ENCODE results near the gene ESYT3. TPM values are rescaled to one million over a fixed set of nuclear protein-coding genes. Genes with fewer than 3 reads are reported as not detected.

ESYT3 gene
- total and polyA plus RNA-seq, 9 of the 15 experiments (the other 6 are each of a cell fraction or from before 2014, with no cell fraction given) = not detected

- TF ChIP-seq FOXJ3 (CRISPR knock-in tag; IDR thresholded peaks at IDR 0.05) (no peak), ETS2 (tag; IDR thresholded peaks at IDR 0.05; ENCODE audit: borderline replicate concordance, poor library complexity, severe bottlenecking) (no peak), HNRNPK (IDR thresholded peaks at IDR 0.05; ENCODE audit: low read depth, low read length, poor library complexity, severe bottlenecking) (no peak)
Observed at GRCh38 chr3:138399766-138400165, 34.6 kb upstream of the ESYT3 start (continued).

GRCh38 chr3:138400651-138401070 is 33.8 kb upstream of the ESYT3 start:
- intact Hi-C loops (cut with micrococcal nuclease) (no loop called here), in situ Hi-C loops (cut with MboI) (no loop called here)
- H3K27ac ChIP-seq (ENCODE audit: extremely low read depth, low read depth, low read length) = no peak overlapping the region
- peaks cover 0 to 22% of the 10 kb centered on the region in 2 experiments; a peak in 2 of 5 replicates for H3K27me3 ChIP-seq (ENCODE audit: control insufficient read depth in 2 of 2, insufficient read depth in 2 of 2, low read length in 2 of 2)
- no peaks in the 10 kb centered on the region for H3K9me3 ChIP-seq (replicated peaks; ENCODE audit: control insufficient read depth, insufficient read depth, low read depth, low read length)
- no peaks in the 10 kb centered on the region for H4K20me1 ChIP-seq (replicated peaks; ENCODE audit: control insufficient read depth, insufficient read depth, low read length)
- BruUV-seq (replicated peaks) = no TSS peak
- no peak overlapping the region for H3K9ac ChIP-seq (ENCODE audit: insufficient read depth in 1 of 2, low read depth in 2 of 2, low read length in 2 of 2)
- CTCF ChIA-PET (ENCODE audit: low intra/inter-chr PET ratio) = no interaction called here
- FAIRE-seq = no peak
- POLR2A ChIA-PET = interaction anchor here (1.1 to 1.2 kb wide), 2 partner anchors 17 to 22 kb away, joined by 3 read pairs; no protein-coding TSS in a partner anchor
- H3K4me1 ChIP-seq (replicated peaks in 1 of 2; ENCODE audit: control insufficient read depth in 2 of 2, insufficient read depth in 2 of 2, low read length in 2 of 2) = no peaks in the 10 kb centered on the region
- no peak overlapping the region for H3K4me3 ChIP-seq
- no peak for ATAC-seq
- DNase-seq (ENCODE audit: extremely low read depth in 1 of 4, low spot score in 3 of 4) = no peak
- no peak overlapping the region for H3K4me2 ChIP-seq (ENCODE audit: insufficient read depth, low read length)
- WGBS (ENCODE audit: insufficient coverage, low coverage, missing lambda C conversion rate) = 33% methylated on average over 2 of the region's 2 CpGs
- no peaks in the 10 kb centered on the region for H3K9me1 ChIP-seq (ENCODE audit: control insufficient read depth, insufficient read depth, low read length)
- no peaks in the 10 kb centered on the region for H3K79me2 ChIP-seq (ENCODE audit: control insufficient read depth, insufficient read depth, low read length)
- no peaks in the 10 kb centered on the region for H3K36me3 ChIP-seq (ENCODE audit: control insufficient read depth, insufficient read depth, low read length)
- H2AFZ ChIP-seq (ENCODE audit: low read depth, low read length) = no peak overlapping the region
- TF ChIP-seq NCOR1 (IDR thresholded peaks at IDR 0.05) (no peak), HNRNPH1 (optimal IDR thresholded peaks at IDR 0.05; ENCODE audit: low read depth, low read length) (no peak), ZNF655 (CRISPR knock-in tag; IDR thresholded peaks at IDR 0.05) (no peak), TEAD1 (CRISPR knock-in tag; IDR thresholded peaks at IDR 0.05) (no peak), RFX1 (IDR thresholded peaks at IDR 0.05) (no peak), CSDE1 (IDR thresholded peaks at IDR 0.05) (no peak), MXD1 (CRISPR knock-in tag; IDR thresholded peaks at IDR 0.05; ENCODE audit: borderline replicate concordance, poor library complexity, severe bottlenecking) (no peak), TCFL5 (CRISPR knock-in tag; conservative IDR thresholded peaks at IDR 0.05) (no peak), ZNF507 (tag; conservative IDR thresholded peaks at IDR 0.05) (no peak), CHAMP1 (IDR thresholded peaks at IDR 0.05) (no peak), FOXP4 (CRISPR knock-in tag; IDR thresholded peaks at IDR 0.05; ENCODE audit: borderline replicate concordance) (no peak), ARNT (IDR thresholded peaks at IDR 0.05) (no peak)

Measured in K562 (cell line).